Activated CD8-positive, alpha-beta T cell treated with anti-CD3 and anti-CD28 coated beads for 36 hours (primary cell): ENCODE measurements around the gene C2CD3. TPM values are rescaled to one million over a fixed set of nuclear protein-coding genes. Genes with fewer than 3 reads are reported as not detected.

Source experiments
- ATAC-seq: fragments of 200-7000 bp; cut with Tn5 transposase; one replicate; pipeline ENCODE4 v1.10.0; 2021; ENCODE audit warnings: mild to moderate bottlenecking, moderate library complexity
- CTCF ChIA-PET: fragments of 350-600 bp; sonication (Branson Sonifier 250); formaldehyde crosslinking; loops from one replicate; lab custom pipeline; 2021; ENCODE audit warnings: antibody characterized with exemption; lab: Charles Lee
- POLR2A ChIA-PET: fragments of 350-600 bp; sonication (Branson Sonifier 250); formaldehyde crosslinking; loops from one replicate; lab custom pipeline; 2021; ENCODE audit warnings: antibody characterized with exemption; lab: Charles Lee
- DNase-seq: peaks from one replicate; pipeline ENCODE4 v3.0.0-alpha.2; 2020
- H3K27ac Mint-ChIP-seq: one replicate; pipeline ENCODE4 v1.8.0; 2021; ENCODE audit warnings: mild to moderate bottlenecking, mixed read lengths
- H3K27me3 Mint-ChIP-seq: one replicate; pipeline ENCODE4 v1.8.0; 2021; ENCODE audit warnings: mixed read lengths
- H3K36me3 Mint-ChIP-seq: one replicate; pipeline ENCODE4 v1.8.0; 2021; ENCODE audit warnings: low read depth, mixed read lengths
- H3K4me1 Mint-ChIP-seq: one replicate; pipeline ENCODE4 v1.8.0; 2021; ENCODE audit warnings: low read depth, mixed read lengths
- H3K4me3 Mint-ChIP-seq: one replicate; pipeline ENCODE4 v1.8.0; 2021; ENCODE audit warnings: mild to moderate bottlenecking, moderate library complexity, mixed read lengths
- H3K9me3 Mint-ChIP-seq: one replicate; pipeline ENCODE4 v1.8.0; 2021; ENCODE audit warnings: mixed read lengths
- CTCF ChIP-seq: fragments of 200-600 bp; IDR thresholded peaks from one replicate; pipeline ENCODE4 v1.8.0; 2022; ENCODE audit warnings: antibody characterized with exemption, mild to moderate bottlenecking
- intact Hi-C: fragments of 100-400 bp; cut with micrococcal nuclease; formaldehyde crosslinking; loops from one replicate; pipeline ENCODE4 v1.10.0; 2022
- total RNA-seq, 2 experiments: library from RNA; stranded (reverse); gene quantifications; one replicate each; pipeline ENCODE4 v1.2.3, GENCODE V29; 2021

C2CD3 gene
- total RNA-seq, 2 experiments from 2014 or later = 22.5 to 25.6 TPM

- ATAC-seq (no peak), DNase-seq (no peak)
- Mint-ChIP-seq H3K27ac (no peak overlapping the region), H3K36me3 (peaks cover 11% of the 10 kb centered on the region), H3K9me3 (no peaks in the 10 kb centered on the region), H3K4me3 (no peak overlapping the region), H3K27me3 (no peaks in the 10 kb centered on the region), H3K4me1 (no peaks in the 10 kb centered on the region)
- ChIA-PET CTCF (no interaction called here), POLR2A (no interaction called here)
- TF ChIP-seq CTCF = no peak
- intact Hi-C loops = no loop called here
Observed at GRCh38 chr11:74139151-74139918, 31.5 kb downstream of the C2CD3 start.

GRCh38 chr11:74138572-74138971 is 32.2 kb downstream of the C2CD3 start:
- Mint-ChIP-seq H3K36me3 (peaks cover 15% of the 10 kb centered on the region), H3K4me1 (no peaks in the 10 kb centered on the region), H3K27ac (no peak overlapping the region), H3K27me3 (no peaks in the 10 kb centered on the region), H3K4me3 (no peak overlapping the region), H3K9me3 (no peaks in the 10 kb centered on the region)
- ATAC-seq (no peak), DNase-seq (no peak)
- ChIA-PET CTCF (no interaction called here), POLR2A (no interaction called here)
- intact Hi-C loops = no loop called here
- TF ChIP-seq CTCF = no peak

- Mint-ChIP-seq H3K4me3 (no peak overlapping the region), H3K27me3 (no peaks in the 10 kb centered on the region), H3K9me3 (no peaks in the 10 kb centered on the region), H3K27ac (no peak overlapping the region), H3K4me1 (no peaks in the 10 kb centered on the region), H3K36me3 (peaks cover 16% of the 10 kb centered on the region)
- no peak for ATAC-seq
- CTCF ChIA-PET = no interaction called here
- intact Hi-C loops = no loop called here
- POLR2A ChIA-PET = no interaction called here
- no peak for TF ChIP-seq CTCF
- no peak for DNase-seq
Observed at GRCh38 chr11:74138021-74138420, 32.8 kb downstream of the C2CD3 start.

GRCh38 chr11:74135127-74135840 is 35.5 kb downstream of the C2CD3 start:
- intact Hi-C loops = no loop called here
- CTCF ChIA-PET = interaction anchor here (1.1 to 1.4 kb wide), 2 partner anchors 8 to 172 kb away, joined by 3 to 4 read pairs; no protein-coding TSS in a partner anchor
- H3K4me1 Mint-ChIP-seq = no peaks in the 10 kb centered on the region

More at GRCh38 chr11:74135127-74135840, 35.5 kb downstream of the C2CD3 start:
- Mint-ChIP-seq H3K36me3 (peaks cover 36% of the 10 kb centered on the region), H3K4me3 (no peak overlapping the region), H3K27me3 (no peaks in the 10 kb centered on the region), H3K27ac (no peak overlapping the region), H3K9me3 (no peaks in the 10 kb centered on the region)
- DNase-seq = no peak
- TF ChIP-seq CTCF = no peak
- ATAC-seq = no peak
- POLR2A ChIA-PET = interaction anchor here (1.3 kb wide), 1 partner anchor 9 kb away, joined by 3 read pairs; no protein-coding TSS in a partner anchor
